Mucosa of rectum (tissue), 2 donors: ENCODE data around the gene ADGRB2.

Experiments used
- H3K27ac ChIP-seq, 2 donors: one replicate each; pipeline ENCODE4 v1.7.0; 2013; ENCODE audit warnings: inconsistent platforms in 2 of 2, low read depth in 2 of 2, low read length in 2 of 2
- H3K27me3 ChIP-seq, 2 donors: one replicate each; pipeline ENCODE4 v1.7.0; 2013; ENCODE audit warnings: low read length in 2 of 2; ENCODE audit not compliant: control insufficient read depth in 2 of 2, insufficient read depth in 2 of 2
- H3K36me3 ChIP-seq, 2 donors: one replicate each; pipeline ENCODE4 v1.7.0; 2013; ENCODE audit warnings: low read length in 2 of 2; ENCODE audit not compliant: control insufficient read depth in 2 of 2, insufficient read depth in 2 of 2
- H3K4me1 ChIP-seq, 2 donors: one replicate each; pipeline ENCODE4 v1.7.0; 2013; ENCODE audit warnings: low read length in 2 of 2, mild to moderate bottlenecking in 1 of 2; ENCODE audit not compliant: control insufficient read depth in 2 of 2, insufficient read depth in 2 of 2
- H3K4me3 ChIP-seq, 2 donors: one replicate each; pipeline ENCODE4 v1.7.0; 2013; ENCODE audit warnings: low read length in 2 of 2
- H3K9ac ChIP-seq, 2 donors: one replicate each; pipeline ENCODE4 v1.7.0; 2013; ENCODE audit warnings: low read length in 2 of 2, low read depth in 1 of 2, mild to moderate bottlenecking in 1 of 2
- H3K9me3 ChIP-seq, 2 donors: one replicate each; pipeline ENCODE4 v1.7.0; 2013; ENCODE audit warnings: low read length in 2 of 2; ENCODE audit not compliant: control insufficient read depth in 2 of 2
- donor health status: healthy.
- donor health status: Normal muscosa, but diverticular disease.

Gene ADGRB2

DNA sequence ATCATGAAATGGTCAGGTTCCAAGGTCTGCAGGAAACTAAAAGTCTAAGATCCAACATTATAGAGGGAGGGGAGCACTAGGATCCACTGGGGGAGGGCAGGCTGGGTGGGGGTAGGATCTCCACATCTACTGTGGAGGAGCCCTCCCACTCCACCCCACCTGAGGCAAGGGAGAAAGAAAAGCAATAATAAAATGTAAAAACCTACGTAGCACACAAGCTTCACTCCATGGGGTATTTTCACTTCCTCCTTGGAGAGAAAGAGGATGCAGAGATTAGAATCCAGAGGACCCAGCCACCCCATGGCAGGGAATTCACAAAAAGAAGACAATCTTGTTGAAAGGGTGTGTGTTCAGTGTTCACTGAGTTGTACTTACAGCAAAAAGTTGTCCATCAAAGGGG, 37.3 kb upstream of the ADGRB2 start:
- H3K27me3 ChIP-seq: no peaks in the 10 kb centered on the region
- H3K4me1 ChIP-seq: no peaks in the 10 kb centered on the region
- no peak overlapping the region for H3K27ac ChIP-seq
- no peak overlapping the region for H3K4me3 ChIP-seq
- H3K36me3 ChIP-seq: no peaks in the 10 kb centered on the region
- H3K9me3 ChIP-seq: no peaks in the 10 kb centered on the region
- no peak overlapping the region for H3K9ac ChIP-seq

DNA sequence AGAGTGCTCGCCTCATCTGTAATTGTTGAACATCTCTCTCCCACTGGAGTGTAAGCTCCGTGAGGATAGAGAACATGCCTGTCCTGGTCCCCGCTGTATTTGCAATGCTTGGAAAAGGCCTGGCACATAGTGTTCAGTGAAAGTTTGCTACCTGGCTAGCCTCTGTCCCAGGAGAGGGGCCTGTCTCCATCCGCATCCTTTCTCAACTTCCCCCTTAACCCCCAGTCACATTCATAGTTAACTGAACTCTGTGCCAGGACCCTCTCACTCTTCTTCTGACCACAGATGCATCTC, 36.5 kb upstream of the ADGRB2 start:
- no peak overlapping the region for H3K9ac ChIP-seq
- no peaks in the 10 kb centered on the region for H3K36me3 ChIP-seq
- H3K4me1 ChIP-seq: no peaks in the 10 kb centered on the region
- no peak overlapping the region for H3K27ac ChIP-seq
- no peak overlapping the region for H3K4me3 ChIP-seq
- H3K9me3 ChIP-seq: no peaks in the 10 kb centered on the region
- no peaks in the 10 kb centered on the region for H3K27me3 ChIP-seq

DNA sequence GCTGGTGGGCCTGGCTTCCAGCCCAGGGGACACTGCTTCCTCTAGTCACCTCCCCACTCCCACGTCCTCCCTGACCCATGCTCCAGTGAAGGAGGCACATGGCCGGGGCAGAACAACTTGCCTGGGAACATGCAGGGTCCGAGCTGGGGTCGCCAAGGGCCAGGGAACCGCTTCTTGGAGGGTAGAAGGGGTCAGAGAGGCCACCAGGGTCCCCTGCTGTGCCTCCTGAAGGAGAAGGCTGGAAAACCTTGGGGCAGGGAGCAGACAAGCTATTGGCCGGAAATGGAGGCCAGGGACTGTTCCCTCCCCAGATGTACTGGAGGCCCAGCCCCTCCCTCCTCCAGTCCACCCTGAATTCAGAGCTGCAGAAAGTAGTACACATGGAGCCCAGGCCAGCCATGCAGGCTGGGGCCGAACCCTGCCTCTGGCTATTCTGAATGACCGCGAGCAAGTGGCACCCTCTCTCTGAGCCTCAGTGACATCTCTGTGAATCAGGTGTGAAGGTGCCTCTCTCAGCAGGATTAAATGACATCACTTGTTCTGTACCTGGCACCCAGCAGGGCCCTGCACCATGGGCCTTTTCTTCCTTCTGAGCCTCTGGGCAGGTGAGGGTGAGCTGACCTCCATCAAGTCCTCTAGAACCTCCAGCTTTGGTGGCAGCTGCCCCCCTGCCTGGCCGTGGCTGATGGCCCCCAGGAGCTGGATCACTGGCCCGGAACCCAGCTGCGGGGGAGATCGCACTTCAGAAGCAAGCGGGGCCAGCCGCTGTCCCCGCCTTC, 35.9 kb upstream of the ADGRB2 start:
- H3K27me3 ChIP-seq: no peaks in the 10 kb centered on the region
- no peak overlapping the region for H3K27ac ChIP-seq
- no peak overlapping the region for H3K4me3 ChIP-seq
- no peaks in the 10 kb centered on the region for H3K9me3 ChIP-seq
- H3K36me3 ChIP-seq: no peaks in the 10 kb centered on the region
- no peaks in the 10 kb centered on the region for H3K4me1 ChIP-seq
- no peak overlapping the region for H3K9ac ChIP-seq

DNA sequence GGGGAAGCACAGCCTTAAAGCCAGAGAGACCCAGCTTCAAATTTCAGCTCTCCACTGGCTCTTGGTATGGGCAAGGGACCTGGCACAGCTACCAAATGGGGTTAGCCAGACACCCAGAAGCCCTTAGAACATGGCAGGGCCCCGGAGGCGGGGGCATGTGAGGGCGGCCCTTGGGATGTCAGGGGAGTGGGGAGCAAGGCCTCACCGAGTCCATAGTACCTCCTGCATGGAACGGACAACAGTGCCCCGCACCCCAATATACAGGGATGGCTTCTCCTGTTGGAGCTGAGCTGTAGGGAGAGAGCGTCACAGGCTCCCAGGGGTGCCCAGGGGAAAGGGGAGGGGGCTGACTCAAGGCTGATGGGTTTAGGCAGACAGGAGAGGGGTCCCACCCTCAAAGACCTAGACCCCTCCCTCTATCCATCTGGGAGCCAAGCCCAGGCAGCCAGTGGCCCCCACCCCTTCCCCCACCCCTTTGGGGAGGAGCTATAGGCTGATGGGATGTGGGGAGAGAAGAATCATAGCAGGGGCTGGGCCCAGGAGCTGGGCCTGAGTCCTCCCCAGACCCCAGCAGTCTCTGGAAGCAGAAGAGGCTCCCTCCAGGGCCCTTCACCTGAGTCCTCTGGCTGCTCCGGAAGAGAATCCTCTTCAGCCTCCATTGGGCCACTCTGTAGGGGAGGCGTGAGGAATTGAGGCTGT, 35.2 kb upstream of the ADGRB2 start:
- Histone ChIP-seq H3K9ac (no peak overlapping the region), H3K4me1 (no peaks in the 10 kb centered on the region), H3K4me3 (no peak overlapping the region), H3K27ac (no peak overlapping the region), H3K27me3 (no peaks in the 10 kb centered on the region), H3K36me3 (no peaks in the 10 kb centered on the region), H3K9me3 (no peaks in the 10 kb centered on the region)

DNA sequence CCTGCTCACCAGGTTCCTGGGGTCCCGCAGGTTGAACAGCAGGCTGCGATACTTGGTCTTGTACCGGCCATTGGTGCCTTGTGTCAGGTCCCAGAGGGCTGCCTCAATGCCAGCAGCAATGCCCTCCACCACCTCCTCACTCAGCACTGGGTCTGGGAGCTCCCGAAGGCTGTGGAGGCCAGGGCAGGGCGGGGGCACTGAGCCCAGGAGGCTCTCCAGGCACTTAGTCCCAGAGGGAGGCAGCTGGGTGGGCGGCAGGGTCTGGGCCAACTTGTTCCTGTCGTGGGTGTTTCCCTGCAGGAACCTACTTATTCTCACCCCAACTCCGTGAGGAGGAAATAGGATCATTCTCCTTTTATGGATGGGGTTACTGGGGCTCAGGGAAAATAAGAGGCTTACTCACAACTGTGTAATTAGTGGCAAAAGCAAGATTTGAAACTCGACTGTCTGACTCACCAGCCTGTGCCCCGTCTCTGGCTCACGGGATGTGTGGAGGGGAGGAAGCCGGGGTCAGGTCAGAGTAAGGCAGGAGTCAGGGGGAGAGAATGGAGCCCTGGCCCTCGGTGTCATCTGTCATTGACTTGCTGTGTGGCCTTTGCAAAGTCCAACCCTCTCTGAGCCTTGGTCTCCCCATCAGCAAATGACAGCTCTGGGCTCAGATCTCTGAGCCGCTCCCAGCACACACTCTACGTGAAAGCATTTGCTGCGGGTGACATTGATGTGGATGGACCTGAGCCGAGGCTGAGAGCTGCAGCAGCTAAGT, 34.5 kb upstream of the ADGRB2 start:
- H3K27ac ChIP-seq: no peak overlapping the region
- H3K36me3 ChIP-seq: no peaks in the 10 kb centered on the region
- H3K4me1 ChIP-seq: no peaks in the 10 kb centered on the region
- H3K9me3 ChIP-seq: no peaks in the 10 kb centered on the region
- no peaks in the 10 kb centered on the region for H3K27me3 ChIP-seq
- H3K4me3 ChIP-seq: no peak overlapping the region
- no peak overlapping the region for H3K9ac ChIP-seq

DNA sequence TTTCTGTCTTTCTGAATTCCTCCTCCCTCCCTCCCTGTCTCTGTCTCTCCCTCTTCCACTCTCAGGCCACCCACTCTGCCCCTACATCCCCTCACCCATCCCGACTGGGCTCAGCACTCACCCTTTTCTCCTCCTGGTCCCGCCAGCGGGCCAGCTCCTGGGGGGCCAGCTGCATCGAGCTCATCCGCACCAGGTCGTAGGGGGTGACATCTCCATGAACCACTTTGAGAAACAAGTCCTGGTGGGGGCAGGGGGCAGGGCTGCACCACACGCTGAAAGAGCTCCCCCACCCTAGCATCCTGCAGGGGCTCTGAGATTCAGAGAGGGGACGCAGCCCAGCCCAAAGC, 33.9 kb upstream of the ADGRB2 start:
- Histone ChIP-seq H3K9ac (no peak overlapping the region), H3K27ac (no peak overlapping the region), H3K4me1 (no peaks in the 10 kb centered on the region), H3K27me3 (no peaks in the 10 kb centered on the region), H3K36me3 (no peaks in the 10 kb centered on the region), H3K4me3 (no peak overlapping the region), H3K9me3 (no peaks in the 10 kb centered on the region)

DNA sequence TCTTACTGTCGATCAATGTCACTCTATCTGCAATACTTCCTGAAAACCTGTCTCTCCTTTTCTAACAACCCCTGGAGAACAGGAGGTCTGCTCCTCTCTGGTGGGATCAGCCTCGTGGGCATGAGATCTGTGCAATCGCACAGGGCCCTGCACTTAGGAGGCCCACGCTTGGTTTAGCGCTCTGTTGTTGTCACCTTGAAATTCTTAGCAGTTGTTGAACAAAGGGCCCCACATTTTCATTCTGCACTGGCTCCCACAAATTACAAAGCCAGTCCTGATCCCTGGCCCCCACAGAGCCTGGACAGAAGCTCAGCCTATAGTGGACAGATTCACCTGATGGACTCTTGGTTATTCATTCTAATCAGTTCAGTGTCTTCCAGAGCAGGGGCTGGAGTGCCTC, 33.1 kb upstream of the ADGRB2 start:
- Histone ChIP-seq H3K4me1 (no peaks in the 10 kb centered on the region), H3K27ac (no peak overlapping the region), H3K9me3 (no peaks in the 10 kb centered on the region), H3K36me3 (no peaks in the 10 kb centered on the region), H3K9ac (no peak overlapping the region), H3K27me3 (no peaks in the 10 kb centered on the region), H3K4me3 (no peak overlapping the region)

DNA sequence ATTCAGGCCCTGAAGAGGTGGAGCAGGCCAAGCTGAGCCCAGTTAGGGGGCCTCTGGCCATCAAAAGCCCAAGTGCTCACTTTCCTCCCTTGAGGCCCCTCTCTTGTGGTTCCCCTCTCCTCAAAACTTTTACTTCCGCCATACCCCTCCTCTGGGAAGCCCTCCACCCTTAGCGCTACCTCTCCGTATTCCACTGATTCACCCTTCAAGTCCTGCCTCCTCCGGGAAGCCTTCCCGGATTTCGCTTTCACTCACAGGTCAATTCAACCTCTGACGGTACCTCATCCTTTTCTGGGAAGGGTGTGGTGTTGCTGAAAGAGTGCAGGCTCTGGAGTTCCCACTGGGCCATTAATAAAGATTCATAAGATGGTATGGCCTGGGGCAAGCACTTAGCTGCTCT, 32.6 kb upstream of the ADGRB2 start:
- Histone ChIP-seq H3K36me3 (no peaks in the 10 kb centered on the region), H3K4me3 (no peak overlapping the region), H3K9me3 (no peaks in the 10 kb centered on the region), H3K4me1 (no peaks in the 10 kb centered on the region), H3K27me3 (no peaks in the 10 kb centered on the region), H3K27ac (no peak overlapping the region), H3K9ac (no peak overlapping the region)

DNA sequence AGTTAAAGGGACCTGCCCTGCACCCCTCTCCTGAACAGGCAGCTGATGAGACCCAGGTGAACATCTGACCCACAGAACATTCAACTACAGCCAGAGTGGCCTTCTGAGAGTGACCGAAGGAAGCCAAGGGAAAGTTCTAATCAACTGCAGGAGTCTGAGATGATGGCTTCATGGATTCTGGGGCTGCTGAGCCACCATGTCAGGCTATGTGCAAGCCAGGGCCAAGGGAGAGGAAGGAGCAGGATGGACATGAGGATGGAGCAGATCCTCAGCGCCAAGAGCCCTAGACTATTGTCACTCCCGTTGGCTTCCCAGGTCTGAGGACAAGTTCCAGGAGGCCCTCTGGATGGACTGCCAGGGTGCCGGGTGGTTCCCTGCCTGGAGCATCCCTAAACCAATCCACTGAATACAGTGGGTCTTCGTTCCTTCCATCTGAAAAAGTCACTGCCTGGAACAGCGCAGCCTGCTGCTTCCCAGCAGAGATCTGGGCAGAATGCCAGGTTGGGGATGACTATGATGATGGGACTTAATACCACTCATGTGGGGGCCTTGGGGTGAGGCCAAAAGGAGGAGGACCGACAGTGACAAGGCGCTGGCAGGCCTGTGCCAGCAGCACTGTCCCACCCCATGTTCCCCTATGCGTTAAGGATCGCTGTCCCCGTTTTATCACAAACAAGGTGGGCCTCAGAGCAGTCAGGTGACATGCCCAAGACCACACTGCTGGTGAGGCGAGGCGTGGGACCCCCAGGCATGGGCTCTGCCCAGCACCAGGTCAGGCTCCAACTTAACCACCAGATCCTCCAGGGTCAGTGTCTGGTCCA, 31.9 kb upstream of the ADGRB2 start:
- Histone ChIP-seq H3K27ac (no peak overlapping the region), H3K4me1 (no peaks in the 10 kb centered on the region)

More for the DNA sequence above, 31.9 kb upstream of the ADGRB2 start:
- no peaks in the 10 kb centered on the region for H3K9me3 ChIP-seq
- H3K27me3 ChIP-seq: no peaks in the 10 kb centered on the region
- no peaks in the 10 kb centered on the region for H3K36me3 ChIP-seq
- no peak overlapping the region for H3K4me3 ChIP-seq
- no peak overlapping the region for H3K9ac ChIP-seq
